CD14-positive monocyte (primary cell): ENCODE results near the gene THRB. TPM values are rescaled to one million over a fixed set of nuclear protein-coding genes. Genes with fewer than 3 reads are reported as not detected.

Experiments
- DNase-seq, 3 donors: peaks; one replicate each; pipeline ENCODE4 v3.0.0-alpha.2; 2011 to 2022
- H2AFZ ChIP-seq: 2 replicates; pipeline ENCODE4 v1.6.0; 2012; ENCODE audit warnings: mild to moderate bottlenecking, low read depth, low read length, inconsistent platforms; ENCODE audit not compliant: insufficient read depth, poor library complexity, severe bottlenecking
- H3K27ac ChIP-seq, 2 donors: 1 replicate in 1 of 2; 2 replicates in 1 of 2; pipeline ENCODE4 v1.5.1; 2012 to 2013; ENCODE audit warnings: low read length in 2 of 2, control low read depth in 1 of 2, inconsistent platforms in 1 of 2, low read depth in 1 of 2, mild to moderate bottlenecking in 1 of 2
- H3K27me3 ChIP-seq, 2 donors: one replicate each; pipeline versions ENCODE4 v1.6.0 to v1.6.1; 2011 to 2013; ENCODE audit warnings: low read length in 2 of 2; ENCODE audit not compliant: control insufficient read depth in 2 of 2, insufficient read depth in 2 of 2
- H3K36me3 ChIP-seq, 2 donors: replicated peaks in 1 of 2; 1 replicate in 1 of 2; 2 replicates in 1 of 2; pipeline versions ENCODE4 v1.5.1 to v1.6.1; 2012 to 2013; ENCODE audit warnings: low read length in 2 of 2, control low read depth in 1 of 2, inconsistent platforms in 1 of 2, mild to moderate bottlenecking in 1 of 2; ENCODE audit not compliant: insufficient read depth in 2 of 2, control insufficient read depth in 1 of 2
- H3K4me1 ChIP-seq, 2 donors: 1 replicate in 1 of 2; 2 replicates in 1 of 2; pipeline versions ENCODE4 v1.5.1 to v1.6.1; 2012 to 2013; ENCODE audit warnings: low read length in 2 of 2, control low read depth in 1 of 2, inconsistent platforms in 1 of 2, mild to moderate bottlenecking in 1 of 2, moderate library complexity in 1 of 2; ENCODE audit not compliant: insufficient read depth in 2 of 2, control insufficient read depth in 1 of 2
- H3K4me2 ChIP-seq: replicated peaks from 2 replicates; pipeline ENCODE3; 2012; ENCODE audit warnings: low read length, moderate library complexity, mild to moderate bottlenecking; ENCODE audit not compliant: poor library complexity, severe bottlenecking; ENCODE audit errors: extremely low read depth
- H3K4me3 ChIP-seq, 3 experiments: fragments of 200-600 bp in 1 of 3; sonication (generic) in 1 of 3; replicated peaks in 1 of 3; 1 replicate in 2 of 3; 2 replicates in 1 of 3; pipeline ENCODE4 v1.5.1; 2011 to 2013; ENCODE audit warnings: low read length in 3 of 3, mild to moderate bottlenecking in 3 of 3, control low read depth in 2 of 3, low read depth in 2 of 3, inconsistent platforms in 1 of 3, moderate library complexity in 1 of 3
- H3K79me2 ChIP-seq: 2 replicates; pipeline ENCODE4 v1.6.0; 2012; ENCODE audit warnings: mild to moderate bottlenecking, control low read depth, inconsistent platforms, low read length, moderate library complexity; ENCODE audit not compliant: insufficient read depth
- H3K9ac ChIP-seq: 2 replicates; pipeline ENCODE4 v1.6.0; 2017; ENCODE audit warnings: low read length, mild to moderate bottlenecking; ENCODE audit not compliant: insufficient read depth, poor library complexity, severe bottlenecking
- H3K9me3 ChIP-seq, 2 donors: replicated peaks in 1 of 2; 1 replicate in 1 of 2; 2 replicates in 1 of 2; pipeline versions ENCODE4 v1.5.1 to v1.6.1; 2012 to 2013; ENCODE audit warnings: low read length in 2 of 2, control low read depth in 1 of 2; ENCODE audit not compliant: control insufficient read depth in 1 of 2, insufficient read depth in 1 of 2
- H4K20me1 ChIP-seq: 2 replicates; pipeline ENCODE4 v1.6.0; 2012; ENCODE audit warnings: mild to moderate bottlenecking, low read length, control low read depth, moderate library complexity; ENCODE audit not compliant: insufficient read depth
- H3K27ac Mint-ChIP-seq, 7 donors: one replicate each; pipeline ENCODE4 v1.8.0; 2020; ENCODE audit warnings: mild to moderate bottlenecking in 7 of 7, mixed read lengths in 7 of 7, moderate library complexity in 6 of 7, inconsistent platforms in 2 of 7
- H3K27me3 Mint-ChIP-seq, 3 donors: one replicate each; pipeline ENCODE4 v1.8.0; 2021 to 2022; ENCODE audit warnings: low read depth in 3 of 3, mild to moderate bottlenecking in 3 of 3, mixed read lengths in 3 of 3, moderate library complexity in 3 of 3, inconsistent platforms in 1 of 3
- H3K36me3 Mint-ChIP-seq, 2 donors: one replicate each; pipeline ENCODE4 v1.8.0; 2020; ENCODE audit warnings: mixed read lengths in 2 of 2, inconsistent platforms in 1 of 2, mild to moderate bottlenecking in 1 of 2
- H3K4me1 Mint-ChIP-seq: one replicate; pipeline ENCODE4 v1.8.0; 2020; ENCODE audit warnings: mild to moderate bottlenecking, mixed read lengths
- H3K4me3 Mint-ChIP-seq, 2 donors: one replicate each; pipeline ENCODE4 v1.8.0; 2020; ENCODE audit warnings: mild to moderate bottlenecking in 2 of 2, mixed read lengths in 2 of 2, moderate library complexity in 1 of 2
- H3K9me3 Mint-ChIP-seq, 7 donors: one replicate each; pipeline ENCODE4 v1.8.0; 2020 to 2022; ENCODE audit warnings: mixed read lengths in 7 of 7, mild to moderate bottlenecking in 6 of 7, moderate library complexity in 6 of 7, inconsistent platforms in 2 of 7
- WGBS: methylation state at CpG from one replicate; pipeline ENCODE4 v1.1.5; 2013; ENCODE audit warnings: missing lambda C conversion rate; ENCODE audit not compliant: insufficient coverage; 5-methylcytosine and 5-hydroxymethylcytosine counted together
- intact Hi-C, 2 donors: fragments of 100-400 bp; cut with micrococcal nuclease; formaldehyde crosslinking; loops; one replicate each; pipeline versions ENCODE4 v1.15.0 to v1.15.1; 2023
- polyA plus RNA-seq, 3 donors: library from polyadenylated mRNA; depleted of rRNA in 1 of 3; unstranded in 2 of 3; stranded (reverse) in 1 of 3; fragments of 300-500 nt in 2 of 3; fragments of >200 nt in 1 of 3; fragmentation: Illumina TruSeq in 2 of 3; gene quantifications; 1 replicate in 2 of 3; 2 replicates in 1 of 3; pipeline ENCODE4 v1.2.3, GENCODE V29; 2012 to 2021
- TF ChIP-seq, protein P1 (sequence below): fragments of 200-600 bp; IDR thresholded peaks from one replicate; pipeline ENCODE4 v1.8.0; 2022; ENCODE audit warnings: antibody characterized with exemption, mild to moderate bottlenecking

THRB gene
- polyA plus RNA-seq, 3 donors: 0.05 TPM; not detected in 2

DNA sequence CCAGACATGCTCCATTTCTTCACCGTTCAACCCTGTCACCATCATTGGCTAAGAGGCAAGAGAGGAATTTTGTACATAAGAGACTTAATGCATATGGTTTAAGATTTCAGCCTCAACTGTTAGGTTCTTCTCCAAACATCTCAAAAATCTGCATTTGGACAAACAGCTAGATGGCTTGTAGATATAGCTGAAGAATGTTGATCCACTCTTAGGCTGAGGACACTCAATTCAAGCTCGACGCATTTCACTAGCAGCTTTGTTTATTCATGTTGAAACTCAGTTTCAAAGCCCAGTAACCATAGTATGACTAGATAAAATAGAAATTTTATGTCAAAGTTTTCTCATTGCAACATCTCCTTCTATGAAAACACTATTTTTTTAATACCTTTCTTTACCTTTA lies 208.2 kb downstream of the THRB start:
- DNase-seq: no peak
- H3K4me1 ChIP-seq: no peaks in the 10 kb centered on the region
- no peak overlapping the region for H3K27ac ChIP-seq
- H4K20me1 ChIP-seq: no peaks in the 10 kb centered on the region
- H3K4me3 Mint-ChIP-seq: no peak overlapping the region
- H3K36me3 ChIP-seq: no peaks in the 10 kb centered on the region
- H3K4me1 Mint-ChIP-seq: no peaks in the 10 kb centered on the region
- TF ChIP-seq, protein P1, sequence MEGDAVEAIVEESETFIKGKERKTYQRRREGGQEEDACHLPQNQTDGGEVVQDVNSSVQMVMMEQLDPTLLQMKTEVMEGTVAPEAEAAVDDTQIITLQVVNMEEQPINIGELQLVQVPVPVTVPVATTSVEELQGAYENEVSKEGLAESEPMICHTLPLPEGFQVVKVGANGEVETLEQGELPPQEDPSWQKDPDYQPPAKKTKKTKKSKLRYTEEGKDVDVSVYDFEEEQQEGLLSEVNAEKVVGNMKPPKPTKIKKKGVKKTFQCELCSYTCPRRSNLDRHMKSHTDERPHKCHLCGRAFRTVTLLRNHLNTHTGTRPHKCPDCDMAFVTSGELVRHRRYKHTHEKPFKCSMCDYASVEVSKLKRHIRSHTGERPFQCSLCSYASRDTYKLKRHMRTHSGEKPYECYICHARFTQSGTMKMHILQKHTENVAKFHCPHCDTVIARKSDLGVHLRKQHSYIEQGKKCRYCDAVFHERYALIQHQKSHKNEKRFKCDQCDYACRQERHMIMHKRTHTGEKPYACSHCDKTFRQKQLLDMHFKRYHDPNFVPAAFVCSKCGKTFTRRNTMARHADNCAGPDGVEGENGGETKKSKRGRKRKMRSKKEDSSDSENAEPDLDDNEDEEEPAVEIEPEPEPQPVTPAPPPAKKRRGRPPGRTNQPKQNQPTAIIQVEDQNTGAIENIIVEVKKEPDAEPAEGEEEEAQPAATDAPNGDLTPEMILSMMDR: no peak
- no peak overlapping the region for H3K4me2 ChIP-seq
- no CpG with 5 or more reads among the region's 3 CpGs for WGBS
- no peak overlapping the region for H3K4me3 ChIP-seq
- no peak overlapping the region for H2AFZ ChIP-seq
- no peak overlapping the region for H3K9ac ChIP-seq
- H3K9me3 ChIP-seq: no peaks in the 10 kb centered on the region
- H3K27me3 Mint-ChIP-seq: peaks cover 0 to 2% (median 2%) of the 10 kb centered on the region in 3 donors
- no peaks in the 10 kb centered on the region for H3K36me3 Mint-ChIP-seq
- no peaks in the 10 kb centered on the region for H3K27me3 ChIP-seq
- intact Hi-C loops: no loop called here
- peaks cover 0 to 6% (median 0%) of the 10 kb centered on the region in 7 donors for H3K9me3 Mint-ChIP-seq
- H3K79me2 ChIP-seq: no peaks in the 10 kb centered on the region
- no peak overlapping the region for H3K27ac Mint-ChIP-seq

DNA sequence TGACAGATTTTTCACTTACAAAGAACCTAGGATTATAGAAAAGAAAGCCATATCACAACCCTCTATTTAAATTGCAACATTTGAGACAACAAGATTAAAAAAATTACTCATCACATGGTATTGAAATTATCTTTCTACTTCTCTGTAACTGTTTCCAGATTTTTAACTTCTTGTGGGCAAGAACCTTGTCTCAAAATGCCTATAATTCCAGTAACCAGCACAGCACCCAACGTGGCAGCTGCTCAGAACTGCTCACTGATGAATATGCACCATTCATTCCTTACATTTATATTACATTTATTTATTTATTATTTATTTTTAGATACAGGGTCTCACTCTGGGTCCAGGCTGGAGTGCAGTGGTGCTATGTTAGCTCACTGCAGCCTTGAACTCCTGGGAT lies 216.1 kb downstream of the THRB start:
- Histone ChIP-seq H3K9me3 (no peaks in the 10 kb centered on the region), H3K79me2 (no peaks in the 10 kb centered on the region), H3K4me3 (no peak overlapping the region), H3K27me3 (no peaks in the 10 kb centered on the region), H3K9ac (no peak overlapping the region), H3K4me1 (no peaks in the 10 kb centered on the region), H2AFZ (no peak overlapping the region), H4K20me1 (no peaks in the 10 kb centered on the region), H3K4me2 (no peak overlapping the region), H3K36me3 (no peaks in the 10 kb centered on the region), H3K27ac (no peak overlapping the region)
- H3K27ac Mint-ChIP-seq: no peak overlapping the region
- peaks cover 0 to 8% (median 4%) of the 10 kb centered on the region in 7 donors for H3K9me3 Mint-ChIP-seq
- intact Hi-C loops: no loop called here
- no peak overlapping the region for H3K4me3 Mint-ChIP-seq
- H3K27me3 Mint-ChIP-seq: no peaks in the 10 kb centered on the region
- H3K36me3 Mint-ChIP-seq: no peaks in the 10 kb centered on the region
- WGBS: no CpG with 5 or more reads among the region's 1 CpG
- TF ChIP-seq, protein P1: no peak
- no peak for DNase-seq
- H3K4me1 Mint-ChIP-seq: no peaks in the 10 kb centered on the region
